Lower leg skin (tissue), 3 donors: ENCODE results near the gene TMEM43.
"Not testable (repeated sequence)": the region's sequence is repeated elsewhere in the genome, so short reads cannot be mapped to it uniquely, and the experiment has no call there.

Experiments used
- CTCF ChIP-seq, 3 donors: fragments of 450-650 bp; IDR thresholded peaks; one replicate each; pipeline ENCODE4 v1.5.1; 2016; ENCODE audit warnings: antibody characterized with exemption in 3 of 3, mild to moderate bottlenecking in 3 of 3, moderate library complexity in 2 of 3
- POLR2A ChIP-seq, 2 donors: fragments of 450-650 bp; IDR thresholded peaks; one replicate each; pipeline ENCODE4 v1.6.1; 2016 to 2017; ENCODE audit warnings: antibody characterized with exemption in 2 of 2, mild to moderate bottlenecking in 1 of 2, moderate library complexity in 1 of 2

- not testable (repeated sequence) for TF ChIP-seq CTCF, POLR2A (IDR thresholded peaks at IDR 0.05)
Observed at GRCh38 chr3:14091959-14092358, 32.9 kb upstream of the TMEM43 start.
